Activated T-cell treated with anti-CD3 and anti-CD28 coated beads for 4 hours (primary cell): Measurements from ENCODE around the gene SLC38A10.
A peak's percentile ranks its signal among the peaks of the same experiment; 100 is the strongest.

ENCODE experiments used
- DNase-seq: peaks from one replicate; pipeline ENCODE4 v3.0.0-alpha.2; 2020

SLC38A10 gene

DNA sequence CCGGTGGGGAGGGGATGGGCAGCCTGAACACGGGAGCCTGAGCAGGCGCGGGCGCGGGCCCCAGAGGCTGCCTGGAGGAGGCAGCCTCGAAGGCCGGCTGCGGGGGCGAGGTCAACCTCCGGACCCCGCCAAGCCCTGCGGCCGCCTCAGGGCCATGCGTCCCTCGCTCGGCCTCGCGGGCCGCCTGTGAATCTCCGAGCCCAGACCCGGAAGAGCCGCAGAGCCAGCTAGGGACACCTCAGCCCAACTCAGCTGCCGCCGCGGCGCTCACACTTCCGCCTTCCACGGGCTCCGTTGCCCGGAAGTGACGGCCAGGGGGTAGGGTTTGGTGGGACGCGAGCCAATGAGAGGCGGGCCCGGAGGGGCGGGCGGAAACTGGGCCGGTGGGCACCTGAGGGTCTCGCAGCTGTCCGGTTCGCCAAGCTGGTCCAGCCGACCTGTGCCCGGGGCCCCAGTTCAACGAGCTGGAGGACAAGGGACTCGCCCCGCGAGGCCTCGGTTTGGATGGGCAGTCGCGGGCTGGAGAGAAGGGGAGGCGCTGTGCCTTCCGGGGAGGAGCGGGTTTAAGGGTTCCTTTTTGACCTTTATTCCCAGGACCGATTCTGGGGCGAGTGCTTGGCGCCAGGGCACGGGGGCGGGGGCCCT is at the start of gene SLC38A10:
SLC38A10 (minus strand) TSS at position 277 of the 645 bp plus-strand sequence. CDS start 386 bp downstream, outside the sequence.
- peak; percentile 85 for DNase-seq

DNA sequence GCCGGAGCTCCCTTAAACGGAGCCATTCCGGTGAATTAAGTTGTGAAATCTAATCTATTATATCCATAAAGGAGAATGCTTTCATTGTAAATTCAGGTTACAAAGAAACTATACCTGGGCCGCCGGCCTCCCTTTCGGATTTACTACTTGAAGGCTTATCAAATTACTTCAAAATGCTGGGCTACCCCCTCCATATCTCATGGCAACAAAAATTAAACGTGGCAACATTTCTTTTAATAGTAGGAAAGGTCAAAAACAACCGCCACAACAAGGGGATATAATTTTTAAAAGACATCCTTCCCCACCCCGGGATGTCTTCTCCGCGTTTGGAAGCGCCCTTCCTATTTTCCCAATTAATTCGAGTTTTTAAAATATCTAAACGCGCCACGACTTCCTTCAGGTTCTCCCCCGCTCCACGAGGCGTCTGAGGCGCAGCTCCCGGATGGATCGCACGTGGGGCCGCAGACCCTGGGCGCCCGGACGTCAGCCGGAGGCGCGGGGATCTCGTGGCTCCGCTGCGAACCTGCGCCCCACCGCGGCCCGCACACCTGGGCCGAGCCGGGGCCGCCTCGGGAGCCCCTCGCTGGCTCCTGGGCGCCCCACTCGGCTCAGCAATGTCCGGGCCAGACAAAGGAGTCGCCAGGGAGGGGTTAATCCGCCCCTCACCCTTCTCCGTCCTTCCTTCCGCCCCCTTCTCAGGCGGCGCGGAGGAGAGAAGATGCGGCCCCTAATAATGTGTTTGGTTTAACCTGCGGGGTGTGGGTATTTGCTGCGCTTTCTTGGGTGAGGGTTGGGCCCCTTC is 47.4 kb upstream of the SLC38A10 start:
- no peak for DNase-seq

DNA sequence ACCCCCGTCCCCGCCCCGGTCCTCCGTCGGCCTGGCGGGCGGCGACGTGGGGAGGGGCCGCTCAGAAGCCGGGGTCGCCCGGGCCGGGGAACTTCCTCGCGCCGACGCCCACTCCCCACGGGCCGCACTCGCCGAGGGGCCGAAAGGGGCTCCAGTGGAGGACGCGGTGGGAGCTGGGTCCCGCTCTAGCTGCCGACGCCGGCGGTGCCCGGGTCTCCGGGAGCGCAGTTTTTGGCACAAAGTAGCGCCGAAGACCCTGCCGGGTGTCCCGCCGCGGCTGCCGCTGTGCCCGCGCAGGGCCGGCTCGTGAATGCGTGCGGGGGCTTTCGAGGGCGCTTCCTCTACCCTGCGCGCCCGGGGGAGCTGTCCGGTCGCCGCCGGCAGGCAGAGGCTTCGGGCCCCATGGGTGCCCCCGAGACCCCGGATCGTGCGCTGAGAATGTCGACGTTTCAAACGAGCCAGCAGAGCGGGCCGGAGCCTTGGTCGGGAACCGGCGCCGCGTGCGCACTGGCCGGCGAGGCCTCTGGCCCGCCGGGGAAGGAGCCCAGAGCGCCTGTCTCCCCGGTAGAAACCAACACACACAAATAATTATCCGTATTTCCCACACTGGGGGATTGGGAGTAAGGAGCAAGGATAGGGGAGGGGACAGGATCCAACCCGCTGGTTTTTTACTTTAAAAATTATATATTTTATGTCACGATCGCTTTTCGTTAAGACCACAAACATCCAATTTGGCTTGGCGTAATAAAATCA is 46.6 kb upstream of the SLC38A10 start:
- no peak for DNase-seq

DNA sequence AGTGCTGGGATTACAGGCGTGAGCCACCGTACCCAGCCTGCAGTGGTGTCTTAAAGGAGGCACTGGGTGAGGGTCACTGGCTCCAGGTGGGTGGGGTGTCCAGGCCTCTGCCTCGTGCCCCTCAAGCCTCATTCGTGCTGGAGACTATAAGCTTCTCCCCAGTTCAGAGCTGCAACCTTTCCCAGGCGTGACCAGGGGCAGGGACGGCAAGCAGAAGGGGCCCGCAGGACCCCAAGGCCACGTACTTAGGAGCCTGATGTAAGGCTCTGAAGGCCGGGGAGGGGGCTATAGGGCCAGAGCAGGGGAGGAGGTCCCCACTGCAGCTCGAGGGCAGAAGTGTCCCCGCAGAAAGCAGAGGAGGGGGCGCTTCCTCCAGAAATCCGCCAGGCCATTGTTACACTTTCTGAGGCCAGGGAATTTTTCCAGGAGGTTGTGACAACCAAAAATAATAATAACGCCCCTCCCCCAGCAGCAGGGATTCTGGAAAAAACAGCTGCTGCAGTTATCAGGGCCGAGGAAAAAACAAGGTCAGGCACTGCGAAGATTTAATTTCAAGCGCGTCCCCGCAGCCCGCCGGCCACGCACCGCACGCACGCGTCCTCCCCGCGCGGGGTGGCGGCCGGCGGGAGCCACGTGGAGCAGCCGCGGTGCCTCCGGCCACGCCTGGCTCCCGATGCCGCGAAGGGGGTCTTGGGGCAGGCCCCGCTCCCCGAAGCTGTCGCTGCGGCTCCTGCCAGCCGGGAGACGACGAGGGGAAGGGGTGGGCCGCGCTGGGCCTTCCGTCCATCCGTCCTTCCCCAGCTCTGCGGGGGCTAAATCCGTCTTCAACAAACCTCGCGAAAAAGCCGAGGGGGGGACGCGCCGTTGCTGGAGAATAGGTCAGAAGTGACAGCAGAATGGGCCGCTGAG is 45.8 kb upstream of the SLC38A10 start:
- no peak for DNase-seq

DNA sequence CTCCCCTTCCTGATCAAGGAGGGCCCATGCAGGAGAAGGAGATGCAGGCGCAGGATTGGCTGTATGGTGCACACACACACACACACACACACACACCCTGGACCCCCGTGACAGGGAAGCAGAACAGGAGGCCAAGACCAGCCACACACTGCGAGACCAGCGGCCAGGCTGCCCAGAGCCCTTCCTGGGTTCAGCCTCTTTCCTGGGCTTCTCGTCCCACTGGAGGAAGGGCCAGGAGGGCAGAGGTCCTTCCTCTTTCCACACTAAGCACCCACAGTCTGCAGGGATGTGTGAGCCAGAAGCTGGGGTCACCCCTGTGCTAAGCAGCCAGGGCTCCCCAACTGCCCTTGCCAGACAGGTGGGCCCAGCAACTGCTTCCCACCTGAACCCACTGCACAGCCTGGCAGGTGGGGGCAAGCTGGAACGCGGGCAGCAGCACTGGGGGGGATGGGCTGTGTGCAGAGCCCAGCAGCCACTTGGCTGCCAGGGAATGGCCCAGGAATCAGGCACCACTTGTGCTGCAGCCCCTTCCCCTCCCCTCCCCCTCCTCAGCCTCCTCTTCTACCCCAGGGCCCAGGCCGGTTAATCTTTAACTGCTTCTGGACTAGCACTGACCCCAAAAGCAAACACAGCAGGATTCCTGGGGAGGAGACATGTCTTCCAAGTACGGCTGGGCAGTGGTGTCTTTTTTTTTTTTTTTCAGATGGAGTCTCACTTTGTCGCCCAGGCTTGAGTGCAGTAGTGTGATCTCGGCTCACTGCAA is 44.6 kb upstream of the SLC38A10 start:
- DNase-seq = no peak

DNA sequence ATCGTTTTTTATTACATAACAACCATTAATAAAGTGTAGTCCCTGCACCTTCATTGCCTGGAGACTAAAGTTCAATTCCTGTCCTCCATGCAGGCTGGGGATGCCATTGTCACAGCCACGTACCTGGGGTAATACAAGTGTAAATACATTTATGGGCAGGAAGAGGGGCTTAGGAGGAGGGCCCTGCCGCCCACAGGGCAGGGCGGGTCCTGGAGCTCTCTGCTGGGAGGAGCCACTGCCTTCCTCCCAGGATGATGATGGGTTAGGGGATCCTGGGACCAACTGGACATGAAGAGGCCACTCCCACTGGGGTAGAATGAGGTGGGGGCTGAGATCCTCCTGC is 44.1 kb upstream of the SLC38A10 start:
- DNase-seq = no peak

DNA sequence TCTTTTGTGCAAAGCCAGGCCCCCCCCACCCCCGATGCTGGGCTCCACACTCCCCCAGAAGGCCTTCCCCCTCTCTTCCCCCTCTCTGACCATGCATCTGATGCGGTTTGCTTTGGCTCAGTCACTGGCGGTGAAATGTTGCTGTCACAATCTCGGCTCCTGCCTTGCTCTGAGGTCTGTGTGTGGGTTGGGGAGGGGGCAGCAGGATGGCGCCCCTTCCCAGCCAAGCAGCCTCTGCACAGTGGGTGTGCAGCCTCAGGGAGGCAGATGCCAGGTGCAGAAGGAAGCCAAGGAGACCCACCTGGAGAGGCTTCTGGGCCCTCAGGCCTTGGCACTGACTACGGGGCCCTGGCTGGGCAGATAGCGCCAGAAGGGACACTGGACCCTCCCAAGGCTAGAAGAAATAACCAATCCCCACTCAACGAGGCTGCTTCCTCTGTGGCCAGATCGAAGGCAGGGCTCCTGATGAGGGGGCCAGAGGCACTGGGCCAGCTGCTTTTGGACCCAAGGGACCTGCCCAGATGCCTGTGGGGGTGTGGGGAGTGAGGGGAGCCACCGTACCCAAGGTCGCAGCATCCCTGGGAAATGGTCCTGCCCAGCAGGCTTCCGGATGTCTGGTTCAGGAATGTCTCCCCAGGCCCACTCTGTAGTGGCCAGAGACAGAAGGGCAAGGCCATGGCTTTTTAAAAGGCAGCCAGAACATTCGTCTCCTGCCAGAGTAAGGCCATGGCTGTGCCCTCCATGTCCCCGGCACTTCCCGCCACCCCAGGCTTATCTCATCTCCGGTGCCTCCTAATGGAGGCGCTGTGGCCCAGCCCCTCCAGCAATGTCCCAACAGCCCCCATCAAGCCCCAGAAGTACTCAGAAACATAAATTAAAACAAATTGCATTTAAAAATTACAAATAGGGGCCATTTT is 43.4 kb upstream of the SLC38A10 start:
- no peak for DNase-seq

DNA sequence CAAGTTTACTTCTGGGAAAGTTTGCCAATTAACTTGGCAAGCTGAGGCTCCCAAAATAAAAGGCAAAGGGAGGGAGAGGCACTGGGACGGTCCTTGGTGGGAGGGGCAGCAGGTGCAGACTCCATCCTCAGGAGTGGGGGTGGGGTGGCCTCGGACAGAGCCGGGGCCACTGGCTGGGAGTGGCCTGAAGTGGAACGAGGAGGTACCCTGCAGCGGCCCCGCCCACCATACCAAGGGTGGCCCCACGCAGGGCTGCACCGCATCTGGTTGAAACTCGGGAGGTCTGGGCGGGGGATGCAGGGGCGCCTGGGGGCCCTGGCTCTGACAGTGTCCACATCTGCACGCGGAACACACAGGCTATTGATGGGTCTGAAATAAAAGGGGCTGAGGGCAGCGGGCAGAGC is 42.4 kb upstream of the SLC38A10 start:
- no peak for DNase-seq

DNA sequence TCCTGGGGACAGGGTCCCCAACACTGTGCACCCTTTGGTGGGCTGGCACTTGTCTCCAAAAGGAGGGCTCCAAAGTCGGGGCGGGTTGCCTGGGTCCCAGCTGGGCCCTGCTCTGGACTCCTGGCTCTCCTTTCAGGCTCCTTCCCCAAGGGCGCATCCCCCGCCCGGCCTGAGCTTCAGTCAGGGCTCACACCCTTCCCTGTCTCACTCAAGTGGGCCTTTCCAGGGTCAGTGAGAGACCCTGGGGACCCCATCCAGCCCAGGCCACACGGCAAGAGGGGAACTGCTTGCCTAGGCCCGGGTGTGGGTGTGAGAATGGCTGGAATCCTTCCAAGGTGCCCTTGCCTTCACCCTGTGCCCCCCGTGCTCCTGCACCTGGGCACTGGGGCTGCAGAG is 41.8 kb upstream of the SLC38A10 start:
- no peak for DNase-seq

DNA sequence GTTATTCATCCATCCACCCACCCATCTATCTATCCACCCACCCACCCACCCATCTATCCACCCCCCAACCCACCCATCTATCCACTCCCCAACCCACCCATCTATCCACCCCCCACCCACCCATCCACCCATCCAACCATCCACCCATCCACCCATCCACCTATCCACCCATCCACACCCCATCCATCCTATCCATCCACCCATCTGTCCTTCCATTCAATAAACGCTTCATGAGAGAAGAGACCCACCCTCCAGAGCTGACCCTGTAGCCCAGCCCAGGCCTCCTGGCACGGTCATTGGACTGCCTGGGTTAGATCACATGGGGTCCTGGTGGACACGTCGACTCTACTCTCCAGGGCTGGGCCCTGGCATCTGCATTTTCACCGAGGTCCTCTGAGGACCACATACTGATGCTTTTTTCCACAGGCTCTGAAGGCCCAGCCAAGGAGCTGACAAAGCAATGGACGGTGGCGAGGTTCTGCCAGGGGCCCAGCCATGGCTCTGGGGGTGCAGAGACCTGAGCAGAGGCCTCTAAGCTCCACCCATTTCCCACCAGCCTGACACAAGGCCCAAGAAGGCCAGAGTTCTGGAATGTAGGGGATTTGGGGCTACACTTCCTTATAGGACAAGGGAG is 41.3 kb upstream of the SLC38A10 start:
- DNase-seq = no peak

DNA sequence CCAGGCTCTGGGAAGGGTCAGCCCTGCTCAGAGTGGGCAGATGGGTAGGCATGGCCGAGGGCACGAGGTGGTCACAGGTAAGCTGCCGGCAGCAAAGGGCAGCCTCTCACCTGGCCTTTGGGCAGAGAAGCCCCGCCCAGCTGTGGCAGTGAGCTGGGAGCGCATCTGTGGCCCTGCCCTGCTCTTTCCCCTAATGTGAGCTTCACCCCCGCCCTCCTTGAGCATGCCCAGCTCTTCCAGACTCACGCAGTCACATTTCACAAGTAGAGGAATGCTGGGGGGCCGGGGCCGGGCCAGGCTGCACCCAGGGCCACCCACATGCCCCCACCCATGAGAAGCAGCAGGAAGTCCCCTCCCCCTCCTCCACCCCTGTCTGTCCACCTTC is 40.7 kb upstream of the SLC38A10 start:
- DNase-seq = no peak

DNA sequence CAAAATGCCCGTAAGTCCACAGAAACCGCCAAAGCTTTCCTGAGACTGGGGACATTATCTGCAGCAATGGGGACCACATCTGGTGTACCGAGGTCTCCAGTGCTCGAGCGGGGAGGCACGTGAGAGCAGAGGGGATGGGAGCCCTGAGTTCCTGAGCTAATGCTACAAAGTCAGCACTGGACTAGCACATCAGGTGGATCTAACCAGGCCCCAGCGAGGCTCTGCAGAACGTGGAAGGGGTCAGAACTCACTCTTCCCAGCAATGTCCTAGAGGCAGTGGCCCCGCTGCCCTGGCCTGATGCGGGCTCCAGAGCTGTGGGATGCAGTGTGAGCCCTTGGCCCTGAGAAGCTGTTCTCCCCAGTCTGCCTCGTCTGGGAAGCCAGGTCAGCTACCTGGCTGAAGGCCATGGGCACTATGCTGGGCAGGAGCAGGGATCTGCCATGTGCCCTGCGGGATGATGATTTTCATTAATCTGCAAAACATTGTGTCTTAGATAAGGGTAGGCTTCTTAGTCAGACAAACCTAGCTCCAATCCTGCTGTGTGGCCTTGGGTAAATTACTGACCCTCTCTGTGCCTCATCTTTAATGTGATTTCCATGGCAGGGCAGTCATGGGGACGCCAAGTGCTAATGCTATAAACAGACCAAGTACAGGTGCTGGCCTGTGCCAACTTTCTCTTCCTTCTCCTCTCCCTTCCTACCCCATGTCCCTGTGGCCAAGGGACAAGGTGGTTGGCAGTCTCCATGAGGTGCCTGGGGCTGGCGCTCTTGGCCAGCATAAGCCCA is 40.1 kb upstream of the SLC38A10 start:
- no peak for DNase-seq

DNA sequence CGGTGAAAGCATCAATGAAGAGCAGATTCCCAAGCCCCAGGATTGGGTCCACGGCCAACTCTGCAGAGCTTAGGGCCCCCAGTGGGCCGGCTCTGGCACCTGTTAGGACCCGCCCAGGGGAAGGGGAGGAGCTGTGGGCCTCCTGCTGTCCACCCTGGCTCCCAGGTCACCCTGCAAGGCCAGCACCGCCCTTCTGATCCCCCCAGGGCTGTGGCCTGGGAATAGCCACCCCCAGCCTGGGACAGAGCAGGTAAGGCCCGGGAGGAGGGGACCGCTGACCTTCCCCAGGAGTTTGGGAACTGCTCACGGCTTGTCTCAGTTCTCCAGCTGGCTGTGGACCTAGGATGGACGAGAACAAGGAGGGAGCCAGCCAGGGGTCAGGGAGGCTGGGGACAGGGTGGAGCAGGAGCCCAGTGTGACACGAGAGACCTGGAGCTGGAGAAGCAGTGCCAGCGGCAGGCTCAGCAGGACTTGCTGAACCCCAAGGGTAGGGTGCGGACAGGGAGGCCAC is 39.3 kb upstream of the SLC38A10 start:
- DNase-seq = no peak

DNA sequence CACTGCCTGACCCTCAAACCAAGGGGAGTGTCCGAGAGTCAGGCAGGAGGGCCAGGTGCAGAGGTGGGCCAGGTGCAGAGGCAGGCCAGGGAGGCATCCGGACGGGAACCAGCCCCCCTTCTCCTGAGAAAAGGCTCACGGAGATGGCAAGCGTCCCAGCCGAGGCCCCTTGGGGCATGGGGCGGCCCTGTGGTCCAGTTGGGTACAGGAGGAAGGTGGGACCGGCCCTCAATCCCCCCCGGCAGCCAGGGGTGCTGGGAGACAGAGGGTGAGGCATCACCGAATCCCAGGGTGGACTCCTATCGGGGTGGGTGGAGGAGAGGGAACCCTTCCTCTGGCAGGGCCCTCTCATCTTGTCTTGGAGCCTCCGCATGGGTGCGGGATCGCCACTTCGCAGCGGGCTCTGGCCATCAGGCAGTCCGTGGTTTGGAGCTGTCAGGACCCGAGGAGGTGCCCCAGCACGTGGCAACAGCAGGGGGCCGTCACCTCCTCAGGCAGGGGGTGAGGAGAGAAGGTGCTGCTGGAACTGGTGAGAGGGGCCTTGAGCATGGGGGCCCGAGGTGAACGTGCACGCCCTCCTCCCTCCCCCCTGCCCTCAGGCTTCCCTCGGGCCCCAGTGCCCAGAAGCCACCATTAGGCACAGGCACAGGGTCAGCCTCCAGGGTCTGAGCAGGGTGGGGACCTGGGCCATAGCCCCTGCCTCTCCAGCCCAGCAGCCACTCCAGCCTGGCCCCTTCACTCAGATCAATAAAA is 38.7 kb upstream of the SLC38A10 start:
- DNase-seq = no peak

DNA sequence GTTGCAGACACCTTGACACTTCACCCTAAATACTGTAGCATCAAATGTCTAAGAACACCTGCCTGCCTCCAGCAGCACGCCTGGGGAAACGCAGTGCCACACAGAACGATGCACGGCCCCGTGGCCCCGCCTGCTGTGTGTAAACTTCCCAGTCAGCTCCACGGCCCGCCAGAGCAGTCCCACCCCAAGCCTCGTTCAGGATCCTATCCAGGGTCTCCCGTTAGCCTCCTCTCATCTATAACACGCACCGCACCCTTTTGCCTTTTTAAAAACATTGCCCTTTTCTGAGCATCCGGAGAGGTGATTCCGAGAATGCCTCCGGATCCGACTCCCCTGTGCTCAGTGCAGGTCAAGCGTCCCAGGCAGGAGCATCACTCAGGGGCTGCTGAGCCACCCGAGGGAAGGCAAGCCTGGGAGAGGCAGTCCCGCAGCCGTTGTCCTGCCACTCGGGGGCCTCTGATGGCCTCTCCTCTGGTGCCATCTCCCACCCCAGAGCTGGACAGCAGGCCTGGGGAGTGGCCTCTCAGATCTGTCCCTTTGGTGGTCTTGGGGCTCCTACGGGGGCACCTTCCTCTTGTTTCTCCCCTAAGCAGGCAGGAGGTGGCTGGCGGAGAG is 37.9 kb upstream of the SLC38A10 start:
- no peak for DNase-seq

DNA sequence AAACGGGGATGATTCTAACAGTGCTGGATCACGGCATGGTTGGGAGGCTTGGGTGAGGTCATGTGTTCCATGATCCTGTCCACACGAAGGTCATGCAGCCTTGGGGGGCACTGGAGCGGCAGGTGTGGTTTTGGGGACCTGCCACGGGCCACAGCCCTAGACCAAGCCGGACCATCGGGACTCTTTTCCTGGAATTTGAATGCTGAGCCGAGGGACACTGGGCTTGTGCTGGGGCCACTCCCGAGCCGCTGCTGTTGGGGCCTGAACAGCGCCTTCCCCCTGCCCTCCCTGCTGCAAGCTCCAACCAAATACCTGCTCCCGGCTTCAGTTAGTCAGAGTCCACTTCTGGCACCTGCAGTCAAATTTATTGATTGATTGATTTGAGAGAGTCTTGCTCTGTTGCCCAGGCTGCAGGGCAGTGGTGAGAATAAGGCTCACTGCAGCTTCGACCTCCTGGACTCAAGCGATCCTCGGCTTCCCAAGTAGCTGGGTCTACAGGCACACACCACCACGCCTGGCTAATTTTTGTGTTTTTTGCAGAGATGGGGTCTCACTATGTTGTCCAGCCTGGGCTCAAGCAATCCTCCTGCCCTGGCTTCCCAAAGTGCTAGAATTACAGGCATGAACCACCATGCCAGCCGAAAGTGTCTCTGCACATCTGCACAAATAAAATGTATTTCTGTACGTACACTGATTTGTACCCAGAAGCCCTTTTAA is 37.2 kb upstream of the SLC38A10 start:
- DNase-seq = no peak

DNA sequence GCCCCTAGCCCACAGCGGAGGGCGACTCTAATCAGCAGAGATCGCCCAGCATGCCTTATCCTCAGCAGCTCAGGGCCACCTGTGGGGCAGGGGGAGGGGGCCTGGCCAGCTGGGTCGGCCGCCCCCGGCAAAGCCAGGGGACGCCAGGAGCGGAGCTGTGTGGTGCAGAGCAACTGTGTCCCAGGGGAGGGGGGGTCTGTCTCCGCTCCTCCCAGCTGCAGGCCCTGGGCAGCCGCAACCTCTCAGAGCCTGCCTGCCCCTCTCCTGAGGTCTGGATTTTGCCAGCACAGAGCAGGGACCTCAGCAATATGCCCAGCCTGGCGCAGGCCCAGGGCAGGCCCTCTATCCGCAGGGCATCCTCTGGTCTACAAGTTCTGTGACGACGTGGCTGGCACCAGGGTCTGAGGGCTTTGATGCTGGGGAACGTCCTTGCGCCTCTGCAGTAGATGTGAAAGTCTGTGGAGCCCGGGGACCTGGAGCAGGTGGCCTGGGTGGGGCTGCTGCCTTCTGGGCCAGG is 36.5 kb upstream of the SLC38A10 start:
- DNase-seq = no peak
